ENCODE measurements around the gene PLEKHA6.

DNA sequence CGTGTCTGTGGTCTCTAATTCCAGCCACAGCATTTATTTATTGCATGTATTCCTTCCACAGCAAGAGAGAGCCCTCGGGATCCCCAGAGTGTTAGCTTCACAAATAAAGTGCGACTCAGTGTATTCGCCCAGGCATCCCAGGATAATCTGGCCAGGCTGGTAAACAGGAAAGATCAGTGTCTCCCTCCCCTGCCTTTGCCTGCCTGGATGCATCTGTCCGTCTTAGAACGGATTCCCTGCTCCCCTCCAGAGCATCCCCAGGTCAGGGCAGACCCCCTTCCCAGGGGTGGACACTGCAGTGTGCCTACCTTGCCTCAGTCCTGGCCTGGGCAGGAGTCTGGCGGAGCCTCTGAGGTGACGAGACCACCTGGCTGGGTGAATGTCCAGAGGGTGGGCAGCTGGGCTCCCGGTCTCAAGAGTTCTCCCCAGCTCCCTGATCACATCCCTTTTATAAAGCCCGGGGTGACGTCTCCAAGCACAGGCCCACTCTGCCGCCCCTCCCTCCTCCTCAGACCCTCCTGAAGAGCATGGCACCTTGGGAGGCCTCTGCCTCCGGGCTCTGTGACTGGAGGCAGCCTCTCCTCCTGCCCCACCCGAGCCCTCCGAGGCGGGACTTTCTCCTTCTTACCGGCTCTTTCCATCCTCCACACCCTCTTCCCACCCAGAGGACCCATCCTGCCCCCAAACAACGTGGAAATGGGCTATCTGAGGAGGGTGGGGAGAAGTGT lies 163.5 kb downstream of the PLEKHA6 start, which contains the start of gene KISS1:
- TF ChIP-seq, protein P1, sequence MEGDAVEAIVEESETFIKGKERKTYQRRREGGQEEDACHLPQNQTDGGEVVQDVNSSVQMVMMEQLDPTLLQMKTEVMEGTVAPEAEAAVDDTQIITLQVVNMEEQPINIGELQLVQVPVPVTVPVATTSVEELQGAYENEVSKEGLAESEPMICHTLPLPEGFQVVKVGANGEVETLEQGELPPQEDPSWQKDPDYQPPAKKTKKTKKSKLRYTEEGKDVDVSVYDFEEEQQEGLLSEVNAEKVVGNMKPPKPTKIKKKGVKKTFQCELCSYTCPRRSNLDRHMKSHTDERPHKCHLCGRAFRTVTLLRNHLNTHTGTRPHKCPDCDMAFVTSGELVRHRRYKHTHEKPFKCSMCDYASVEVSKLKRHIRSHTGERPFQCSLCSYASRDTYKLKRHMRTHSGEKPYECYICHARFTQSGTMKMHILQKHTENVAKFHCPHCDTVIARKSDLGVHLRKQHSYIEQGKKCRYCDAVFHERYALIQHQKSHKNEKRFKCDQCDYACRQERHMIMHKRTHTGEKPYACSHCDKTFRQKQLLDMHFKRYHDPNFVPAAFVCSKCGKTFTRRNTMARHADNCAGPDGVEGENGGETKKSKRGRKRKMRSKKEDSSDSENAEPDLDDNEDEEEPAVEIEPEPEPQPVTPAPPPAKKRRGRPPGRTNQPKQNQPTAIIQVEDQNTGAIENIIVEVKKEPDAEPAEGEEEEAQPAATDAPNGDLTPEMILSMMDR (conservative IDR thresholded peaks at IDR 0.05): no peak
- no peak for TF ChIP-seq ZFX (IDR thresholded peaks at IDR 0.05)
